Ovary (tissue), 3 donors: ENCODE data around the gene CD48.

Experiments used
- CTCF ChIP-seq, 3 donors: fragments of 450-650 bp in 2 of 3; fragments of 200-600 bp in 1 of 3; IDR thresholded peaks; one replicate each; pipeline versions ENCODE4 v1.5.1 to v1.8.0; 2016 to 2022; ENCODE audit warnings: antibody characterized with exemption in 3 of 3, mild to moderate bottlenecking in 1 of 3
- EP300 ChIP-seq: sonication (generic); formaldehyde crosslinking; IDR thresholded peaks from one replicate; pipeline ENCODE4 v1.6.1; 2017; ENCODE audit warnings: antibody characterized with exemption
- POLR2A ChIP-seq: fragments of 450-650 bp; IDR thresholded peaks from one replicate; pipeline ENCODE4 v1.6.1; 2017; ENCODE audit warnings: antibody characterized with exemption, mild to moderate bottlenecking, moderate library complexity
- donor health status: DM: no; HTN: no; CAD: no.

GRCh38 chr1:160758521-160758920 is 46.9 kb upstream of the CD48 start:
- TF ChIP-seq EP300 (no peak), CTCF (IDR thresholded peaks at IDR 0.05) (no peak), POLR2A (no peak)
